Measurements from ENCODE around the gene TTLL6. TPM values are rescaled to one million over a fixed set of nuclear protein-coding genes. Genes with fewer than 3 reads are reported as not detected.

The TTLL6 gene
- total and polyA plus RNA-seq, 8 donors, result 0.35 to 2.4 (median 1.4) TPM

DNA sequence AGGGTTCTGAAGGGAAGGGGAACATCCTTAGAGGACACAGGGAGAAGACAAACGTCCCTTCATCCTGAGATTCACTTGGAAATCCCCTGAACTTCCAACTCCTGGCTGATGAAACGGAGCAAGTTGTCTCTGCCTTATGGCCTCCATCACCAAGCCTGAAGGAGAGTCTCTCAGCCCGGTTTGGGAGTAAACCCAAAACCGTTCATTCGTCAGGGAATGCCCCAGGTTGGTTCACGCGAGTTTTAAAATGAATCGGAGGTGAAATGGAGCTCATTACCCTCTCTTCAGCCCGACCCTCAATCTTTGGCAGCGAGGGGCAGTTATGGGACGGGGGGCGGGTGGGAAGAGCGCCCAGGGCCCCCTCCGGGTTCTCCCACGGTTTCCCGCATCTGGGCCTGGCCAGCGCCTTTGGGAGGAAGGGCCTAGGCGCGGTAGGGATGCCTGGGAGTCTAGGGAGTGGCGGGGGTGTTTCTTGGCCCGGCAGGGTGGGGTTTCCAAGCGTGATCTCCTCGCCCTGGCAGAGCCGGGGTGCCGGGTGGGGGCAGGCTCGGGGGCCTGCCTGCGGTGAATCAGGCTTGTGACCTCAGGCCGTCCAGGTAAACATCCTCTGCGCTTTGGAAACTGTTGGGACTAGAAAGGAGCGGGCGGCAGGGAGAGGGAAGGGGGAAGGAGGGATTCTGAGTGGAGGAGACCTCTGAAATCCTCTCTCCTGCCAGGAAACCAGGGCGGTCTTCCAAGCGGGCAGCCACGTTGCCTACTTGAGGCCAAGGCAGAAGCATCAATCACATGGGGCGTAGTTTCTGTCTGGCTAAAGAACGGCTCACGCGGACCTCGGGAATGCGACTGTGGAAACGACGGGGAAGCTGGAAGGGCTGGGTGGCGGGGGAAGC, 64.4 kb downstream of the TTLL6 start:
- H3K36me3 ChIP-seq, result no peaks in the 10 kb centered on the region
- ATAC-seq (no peak), DNase-seq (no peak)
- peaks cover 93 to 100% of the 10 kb centered on the region in 2 donors for H3K27me3 ChIP-seq
- H3K4me3 ChIP-seq, result no peak overlapping the region
- H3K9me3 ChIP-seq, result no peaks in the 10 kb centered on the region
- H3K4me1 ChIP-seq, result peaks cover 0 to 17% of the 10 kb centered on the region in 2 donors
- no peak for TF ChIP-seq CTCF (IDR thresholded peaks at IDR 0.05)
- intact Hi-C loops (cut with DNase I), result no loop called here
- no peak overlapping the region for H3K27ac ChIP-seq

DNA sequence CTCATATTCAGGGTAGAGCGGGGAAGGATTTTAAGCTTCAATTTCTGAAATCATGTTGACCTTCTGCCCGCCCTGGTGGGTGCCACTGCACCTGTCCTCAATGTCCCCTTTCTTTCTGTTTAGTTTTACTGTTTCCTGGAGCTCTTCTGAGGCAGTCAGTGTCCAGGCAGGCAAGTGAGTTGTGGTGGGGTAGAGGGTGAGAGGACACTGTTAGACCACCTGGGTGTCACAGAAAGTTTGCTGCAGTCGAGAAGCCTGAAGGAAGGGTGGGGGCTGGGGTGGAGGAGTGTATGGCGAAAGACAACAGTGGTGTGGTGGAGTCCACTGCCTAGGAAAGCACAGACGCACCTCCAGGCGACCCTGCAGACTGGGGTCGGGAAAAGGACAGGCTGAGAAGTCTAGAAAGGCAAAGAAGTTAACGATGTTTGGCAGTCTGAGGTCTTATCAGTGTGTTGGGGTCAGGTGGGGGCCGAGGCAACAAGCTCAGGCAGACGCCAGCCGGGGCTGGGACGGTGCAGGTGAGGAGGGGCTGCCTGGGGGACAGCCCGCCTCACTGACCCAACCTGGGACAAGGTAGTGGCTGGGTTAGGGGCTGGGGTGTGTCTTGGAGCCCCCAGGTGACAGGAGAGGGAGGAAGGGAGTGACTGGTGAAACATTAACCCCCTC, 65.2 kb downstream of the TTLL6 start:
- intact Hi-C loops (cut with DNase I), result no loop called here
- TF ChIP-seq CTCF (IDR thresholded peaks at IDR 0.05), result no peak
- H3K36me3 ChIP-seq, result no peaks in the 10 kb centered on the region
- ATAC-seq (no peak), DNase-seq (no peak)
- no peak overlapping the region for H3K4me3 ChIP-seq
- H3K4me1 ChIP-seq, result peaks cover 0 to 17% of the 10 kb centered on the region in 2 donors
- H3K27me3 ChIP-seq, result peaks cover 99 to 100% of the 10 kb centered on the region in 2 donors
- H3K27ac ChIP-seq, result no peak overlapping the region
- H3K9me3 ChIP-seq, result no peaks in the 10 kb centered on the region

DNA sequence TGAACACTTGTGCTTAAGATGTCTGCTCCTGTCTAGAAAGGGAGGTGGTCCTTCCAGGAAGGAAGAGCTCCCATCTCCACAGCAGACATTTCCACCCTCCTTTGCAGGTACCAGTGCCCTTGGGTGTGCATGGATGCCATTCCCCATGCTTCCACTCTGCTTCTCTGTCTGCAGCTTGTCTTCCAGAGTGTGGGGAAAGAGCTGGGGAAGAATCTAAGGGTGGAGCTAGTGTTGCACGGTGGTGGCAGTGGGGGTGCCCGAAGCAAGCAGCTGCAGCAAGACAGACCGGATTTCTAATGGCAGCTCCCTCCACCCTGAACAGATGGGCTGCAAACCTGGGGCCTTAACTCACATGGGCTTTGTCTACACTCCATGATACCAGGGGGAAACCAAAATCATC, 65.9 kb downstream of the TTLL6 start:
- no peak for TF ChIP-seq CTCF (IDR thresholded peaks at IDR 0.05)
- no peaks in the 10 kb centered on the region for H3K36me3 ChIP-seq
- H3K27me3 ChIP-seq, result peaks cover 99 to 100% of the 10 kb centered on the region in 2 donors
- no peak for ATAC-seq
- no peak overlapping the region for H3K4me3 ChIP-seq
- no peak for DNase-seq
- peaks cover 0 to 17% of the 10 kb centered on the region in 2 donors for H3K4me1 ChIP-seq
- intact Hi-C loops (cut with DNase I), result no loop called here
- no peaks in the 10 kb centered on the region for H3K9me3 ChIP-seq
- no peak overlapping the region for H3K27ac ChIP-seq

- no peak overlapping the region for H3K4me3 ChIP-seq
These were observed 67.1 kb downstream of the TTLL6 start for GRCh38 chr17:48749621-48750553.

More at GRCh38 chr17:48749621-48750553, 67.1 kb downstream of the TTLL6 start:
- Histone ChIP-seq H3K27me3 (peaks cover 99 to 100% of the 10 kb centered on the region in 2 donors), H3K9me3 (no peaks in the 10 kb centered on the region), H3K36me3 (no peaks in the 10 kb centered on the region), H3K4me1 (peaks cover 0 to 7% of the 10 kb centered on the region in 2 donors), H3K27ac (no peak overlapping the region)
- intact Hi-C loops (cut with DNase I), result no loop called here
- ATAC-seq (no peak), DNase-seq (no peak)
- no peak for TF ChIP-seq CTCF (IDR thresholded peaks at IDR 0.05)

Data from left lung (tissue), 10 donors.